B cell (primary cell): ENCODE data around the gene CABP5.

Experiments
- EZH2 ChIP-seq: IDR thresholded peaks from 2 replicates; pipeline ENCODE4 v1.6.1; 2012; ENCODE audit warnings: borderline replicate concordance, low read depth, mild to moderate bottlenecking, moderate library complexity, low read length; ENCODE audit not compliant: insufficient read depth, poor library complexity, severe bottlenecking
- TF ChIP-seq, protein P1 (sequence below): fragments of 200-600 bp; IDR thresholded peaks from one replicate; pipeline ENCODE4 v1.8.0; 2022; ENCODE audit warnings: antibody characterized with exemption, mild to moderate bottlenecking

- TF ChIP-seq, protein P1, sequence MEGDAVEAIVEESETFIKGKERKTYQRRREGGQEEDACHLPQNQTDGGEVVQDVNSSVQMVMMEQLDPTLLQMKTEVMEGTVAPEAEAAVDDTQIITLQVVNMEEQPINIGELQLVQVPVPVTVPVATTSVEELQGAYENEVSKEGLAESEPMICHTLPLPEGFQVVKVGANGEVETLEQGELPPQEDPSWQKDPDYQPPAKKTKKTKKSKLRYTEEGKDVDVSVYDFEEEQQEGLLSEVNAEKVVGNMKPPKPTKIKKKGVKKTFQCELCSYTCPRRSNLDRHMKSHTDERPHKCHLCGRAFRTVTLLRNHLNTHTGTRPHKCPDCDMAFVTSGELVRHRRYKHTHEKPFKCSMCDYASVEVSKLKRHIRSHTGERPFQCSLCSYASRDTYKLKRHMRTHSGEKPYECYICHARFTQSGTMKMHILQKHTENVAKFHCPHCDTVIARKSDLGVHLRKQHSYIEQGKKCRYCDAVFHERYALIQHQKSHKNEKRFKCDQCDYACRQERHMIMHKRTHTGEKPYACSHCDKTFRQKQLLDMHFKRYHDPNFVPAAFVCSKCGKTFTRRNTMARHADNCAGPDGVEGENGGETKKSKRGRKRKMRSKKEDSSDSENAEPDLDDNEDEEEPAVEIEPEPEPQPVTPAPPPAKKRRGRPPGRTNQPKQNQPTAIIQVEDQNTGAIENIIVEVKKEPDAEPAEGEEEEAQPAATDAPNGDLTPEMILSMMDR: no peak
- TF ChIP-seq EZH2: no peak
These were observed 10.0 kb upstream of the CABP5 start for GRCh38 chr19:48053856-48054255.
